C1 segment of cervical spinal cord (tissue), 14 donors: ENCODE data around the gene HARS2.
"Not testable (repeated sequence)": the region's sequence is repeated elsewhere in the genome, so short reads cannot be mapped to it uniquely, and the experiment has no call there.

ENCODE experiments used
- DNase-seq, 14 donors: peaks; one replicate each; lab custom pipeline; 2025; lab: John Stamatoyannopoulos, UW

Gene HARS2

DNA sequence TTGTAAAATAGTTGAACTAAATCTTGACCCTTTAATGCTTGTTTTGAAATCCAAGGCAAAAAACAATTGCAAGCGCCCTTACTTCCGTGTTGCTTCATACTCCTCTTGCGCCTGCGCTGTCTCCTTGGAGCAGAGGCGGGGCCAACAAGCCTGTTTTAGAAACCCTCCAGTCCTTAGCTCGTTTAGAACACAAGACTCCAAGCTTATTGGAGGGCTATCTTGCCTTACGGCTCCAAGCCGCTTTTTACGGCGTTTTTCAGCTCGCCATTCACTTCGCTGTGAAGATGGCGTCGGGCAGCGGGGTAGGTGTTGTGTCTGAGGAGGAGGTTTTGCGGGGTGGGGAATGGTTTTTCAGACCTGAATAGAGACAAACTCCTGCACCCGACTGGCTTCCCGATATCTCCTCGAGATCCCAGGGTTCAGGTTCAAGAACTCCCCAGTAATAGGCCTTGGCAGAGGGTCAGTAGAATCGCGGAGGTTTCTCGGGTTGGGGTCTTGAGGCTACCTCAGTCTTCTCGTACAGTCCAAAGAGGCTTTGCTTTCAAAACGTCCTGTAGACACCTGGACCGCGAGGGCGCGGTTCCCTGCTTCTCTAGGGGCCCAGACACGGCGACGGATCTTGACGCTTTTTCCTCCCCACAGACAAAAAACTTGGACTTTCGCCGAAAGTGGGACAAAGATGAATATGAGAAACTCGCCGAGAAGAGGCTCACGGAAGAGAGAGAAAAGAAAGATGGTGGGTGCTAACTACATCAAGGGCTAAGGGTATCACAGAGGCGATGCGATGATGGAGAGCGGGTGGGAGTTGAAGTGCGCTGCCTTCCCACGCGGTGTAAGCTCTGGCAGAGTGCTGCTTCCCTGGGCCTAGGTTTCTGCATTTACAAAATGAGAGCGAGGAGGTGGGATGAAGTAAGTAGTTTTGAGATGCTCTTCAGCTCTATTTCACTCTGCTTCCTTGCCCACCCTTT, 9.2 kb downstream of the HARS2 start, which contains the start of gene ZMAT2:
Gene ZMAT2, plus strand, starts transcription at position 271 of the 968 bp plus-strand sequence. Its CDS starts 14 bp downstream, at position 285.
- peak; percentile 19 to 97 (median 90) for DNase-seq

DNA sequence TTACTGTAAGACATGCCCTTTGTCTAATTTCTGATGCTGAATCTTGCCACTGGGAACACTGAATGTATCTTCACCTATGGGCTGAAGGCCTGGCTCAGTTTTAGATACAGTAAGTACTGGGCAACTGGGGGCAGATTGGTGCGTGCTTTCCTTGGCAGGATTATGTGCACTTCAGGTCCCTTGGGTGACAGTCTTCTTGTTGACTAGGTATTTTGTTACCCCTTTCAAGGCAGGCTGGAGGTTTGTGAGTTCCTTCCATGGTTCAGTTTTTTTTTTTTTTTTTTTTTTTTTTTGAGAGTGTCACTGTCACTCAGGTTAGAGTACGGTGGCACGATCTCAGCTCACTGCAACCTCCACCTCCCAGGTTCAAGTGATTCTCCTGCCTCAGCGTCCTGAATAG, 16.6 kb downstream of the HARS2 start:
- no peak for DNase-seq

GRCh38 chr5:140708787-140709186, 17.5 kb downstream of the HARS2 start:
- not testable (repeated sequence) for DNase-seq

DNA sequence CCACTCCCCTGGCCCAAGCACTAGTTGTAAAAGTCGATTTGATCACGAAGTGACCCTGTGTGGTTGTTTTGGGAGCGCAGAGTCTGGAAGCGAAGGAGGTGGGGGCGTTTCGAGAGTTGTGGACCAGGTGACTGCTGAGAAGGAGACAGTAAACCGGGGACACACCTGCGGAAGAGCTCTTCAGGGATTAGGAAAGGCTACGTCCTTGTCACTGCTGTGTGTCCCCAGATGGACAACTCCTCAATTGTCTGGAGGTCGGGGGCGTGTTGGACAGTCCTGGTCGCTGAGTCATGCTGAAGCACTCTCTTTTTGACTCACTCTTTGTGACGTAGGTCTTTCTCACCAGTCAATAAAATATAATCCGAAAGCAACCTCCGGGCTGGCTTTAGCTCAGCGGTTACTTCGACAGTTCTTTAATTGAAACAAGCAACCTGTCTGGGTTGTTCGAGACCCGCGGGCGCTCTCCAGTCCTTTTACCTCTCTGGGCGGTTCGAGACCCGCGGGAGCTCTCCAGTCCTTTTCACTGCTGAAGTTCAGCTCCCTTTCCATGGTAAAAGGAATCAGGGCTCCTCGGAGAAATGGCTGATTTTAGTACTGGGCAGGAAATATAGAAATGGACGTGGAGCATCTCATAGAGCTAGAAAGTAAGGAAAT, 19.8 kb downstream of the HARS2 start:
- peak in 12 of 14 donors; percentile 8 to 83 (median 65) for DNase-seq

DNA sequence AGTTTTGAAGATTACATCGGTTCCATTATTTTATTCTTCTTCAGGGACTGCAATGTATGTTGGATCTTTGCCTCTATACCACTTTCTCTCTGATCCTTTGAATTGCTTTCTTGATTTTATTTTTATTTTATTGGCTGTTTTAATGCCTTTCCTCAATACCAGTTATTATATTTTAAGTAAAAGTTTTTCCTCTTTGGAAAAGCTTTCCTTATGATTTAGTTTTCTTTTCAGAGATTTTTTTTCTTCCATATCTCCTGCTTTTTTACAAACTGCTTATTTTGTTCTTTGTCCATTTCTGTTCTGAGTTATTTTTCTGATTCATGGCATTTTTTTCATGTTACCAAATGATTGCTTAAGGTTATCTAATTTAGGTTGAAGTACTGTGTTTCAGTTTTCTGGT, 20.5 kb downstream of the HARS2 start:
- DNase-seq = no peak

DNA sequence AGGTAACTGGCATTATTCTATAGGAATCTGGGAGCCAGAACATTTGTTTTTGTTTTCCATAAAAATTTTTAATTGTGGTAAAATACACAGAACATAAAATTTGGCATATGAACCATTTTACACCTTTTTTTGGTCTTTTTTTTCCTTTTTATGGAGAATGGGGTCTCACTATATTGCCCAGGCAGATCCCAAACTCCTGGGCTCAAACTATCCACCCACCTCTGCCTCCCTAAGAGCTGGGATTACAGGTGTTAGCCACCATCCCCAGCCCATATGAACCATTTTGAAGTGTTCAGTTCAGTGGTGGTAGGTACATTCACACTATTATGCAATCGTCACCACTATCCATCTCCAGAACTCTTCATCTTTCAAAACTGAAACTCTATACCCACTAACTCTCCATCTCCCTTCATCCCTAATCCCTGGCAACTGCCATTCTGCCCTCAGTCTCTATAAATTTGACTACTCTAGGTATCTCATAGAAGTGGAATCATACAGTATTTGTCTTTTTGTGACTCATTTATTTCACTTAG, 22.4 kb downstream of the HARS2 start:
- DNase-seq = no peak

DNA sequence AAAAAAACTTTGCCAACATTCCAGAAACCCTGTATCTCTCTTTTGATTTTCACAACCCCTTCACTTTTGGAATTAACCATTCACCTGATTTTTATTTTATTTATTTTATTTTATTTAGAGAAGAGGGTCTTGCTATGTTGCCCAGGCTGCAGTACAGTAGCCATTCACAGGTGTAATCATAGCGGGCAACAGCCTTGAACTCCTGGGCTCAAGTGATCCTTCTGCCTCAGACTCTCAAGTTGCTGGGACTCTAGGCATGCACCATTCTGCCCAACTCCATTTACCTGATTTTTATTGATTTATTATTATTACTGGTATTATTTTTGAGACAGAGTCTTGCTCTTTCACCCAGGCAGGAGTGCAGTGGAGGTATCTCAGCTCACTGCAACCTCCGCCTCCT, 25.0 kb downstream of the HARS2 start:
- not testable (repeated sequence) for DNase-seq

DNA sequence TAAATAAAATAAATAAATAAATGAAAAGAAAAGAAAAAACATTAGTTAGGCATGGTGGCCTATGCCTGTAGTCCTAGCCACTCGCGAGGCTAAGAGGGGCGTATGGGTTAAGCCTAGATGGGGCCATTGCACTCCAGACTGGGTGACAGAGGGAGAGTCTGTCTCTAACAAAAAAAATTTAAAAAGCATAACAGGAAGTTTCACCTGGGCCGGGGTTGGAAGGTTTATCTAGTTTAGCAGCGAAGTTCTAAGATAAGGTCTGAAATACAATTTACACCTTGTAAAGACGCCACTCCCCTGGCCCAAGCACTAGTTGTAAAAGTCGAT, 27.0 kb downstream of the HARS2 start:
- DNase-seq = no peak

DNA sequence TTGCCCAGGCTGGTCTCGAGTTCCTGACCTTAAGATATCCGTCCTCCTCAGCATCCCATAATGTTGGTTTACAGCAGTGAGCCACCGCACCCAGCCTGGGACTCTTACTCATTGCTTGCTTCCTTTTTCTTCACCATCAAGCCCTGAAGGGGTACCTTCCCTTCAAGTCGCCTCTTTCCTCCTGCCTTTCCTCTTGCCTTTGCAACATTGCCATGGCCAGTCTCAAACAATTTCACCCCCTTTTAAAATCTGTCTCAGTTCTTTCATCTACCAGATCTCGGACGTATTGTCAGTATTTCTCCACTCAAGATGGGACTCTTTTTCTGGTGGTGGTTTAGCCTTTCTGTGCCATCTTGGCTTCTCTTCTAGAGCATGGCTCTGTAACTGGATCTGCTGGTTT, 29.5 kb downstream of the HARS2 start:
- not testable (repeated sequence) for DNase-seq

- not testable (repeated sequence) for DNase-seq
Measured at GRCh38 chr5:140721395-140721794, 30.1 kb downstream of the HARS2 start.

- peak in 3 of 14 donors; percentile 4 to 63 (median 17) for DNase-seq
Measured at GRCh38 chr5:140725799-140726471, 34.7 kb downstream of the HARS2 start.

GRCh38 chr5:140733098-140733497, 41.8 kb downstream of the HARS2 start:
- DNase-seq = no peak

GRCh38 chr5:140734354-140734753, 43.1 kb downstream of the HARS2 start:
- DNase-seq = no peak

DNA sequence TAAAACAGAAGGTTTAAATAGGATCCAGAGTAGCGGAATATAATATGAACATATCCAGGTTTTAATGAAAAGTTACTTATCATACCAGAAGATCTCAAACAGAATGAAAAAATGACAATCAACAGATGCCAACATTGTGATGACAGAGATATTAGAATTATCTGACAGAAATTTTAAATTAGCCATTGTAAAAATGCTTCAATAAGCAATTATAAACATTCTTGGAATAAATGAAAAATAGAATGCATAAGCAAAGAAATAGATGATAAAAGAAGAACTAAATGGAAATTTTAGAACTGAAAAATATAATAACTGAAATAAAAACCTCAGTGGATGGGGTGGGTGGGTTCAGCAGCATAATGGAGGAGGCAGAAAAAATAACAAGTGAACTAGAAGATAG, 46.2 kb downstream of the HARS2 start:
- DNase-seq = no peak

- no peak for DNase-seq
Measured at GRCh38 chr5:140741967-140742366, 50.7 kb downstream of the HARS2 start.
